ENCODE data around the gene ICAM3.
"Not testable (repeated sequence)": the region's sequence is repeated elsewhere in the genome, so short reads cannot be mapped to it uniquely, and the experiment has no call there.

The ICAM3 gene

DNA sequence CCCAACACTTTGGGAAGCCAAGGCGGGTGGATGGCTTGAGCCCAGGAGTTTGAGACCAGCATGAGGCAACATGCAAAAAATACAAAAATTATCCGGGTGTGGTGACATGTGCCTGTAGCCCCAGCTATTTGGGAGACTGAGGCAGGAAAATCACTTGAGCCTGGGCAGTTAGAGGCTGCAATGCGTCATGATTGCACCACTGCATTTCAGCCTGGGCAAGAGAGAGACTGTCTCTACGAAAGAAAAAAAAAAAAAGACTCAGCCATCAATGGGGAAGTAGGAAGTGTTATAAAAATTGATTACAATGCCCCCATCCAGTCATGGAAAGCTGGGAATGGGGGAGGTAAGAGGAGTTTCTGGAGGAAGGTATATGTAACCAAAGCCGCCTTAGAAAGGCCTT, 35.5 kb upstream of the ICAM3 start:
- H3K4me3 ChIP-seq (ENCODE audit: low read depth, low read length) = no peak overlapping the region
- TF ChIP-seq, protein P1, sequence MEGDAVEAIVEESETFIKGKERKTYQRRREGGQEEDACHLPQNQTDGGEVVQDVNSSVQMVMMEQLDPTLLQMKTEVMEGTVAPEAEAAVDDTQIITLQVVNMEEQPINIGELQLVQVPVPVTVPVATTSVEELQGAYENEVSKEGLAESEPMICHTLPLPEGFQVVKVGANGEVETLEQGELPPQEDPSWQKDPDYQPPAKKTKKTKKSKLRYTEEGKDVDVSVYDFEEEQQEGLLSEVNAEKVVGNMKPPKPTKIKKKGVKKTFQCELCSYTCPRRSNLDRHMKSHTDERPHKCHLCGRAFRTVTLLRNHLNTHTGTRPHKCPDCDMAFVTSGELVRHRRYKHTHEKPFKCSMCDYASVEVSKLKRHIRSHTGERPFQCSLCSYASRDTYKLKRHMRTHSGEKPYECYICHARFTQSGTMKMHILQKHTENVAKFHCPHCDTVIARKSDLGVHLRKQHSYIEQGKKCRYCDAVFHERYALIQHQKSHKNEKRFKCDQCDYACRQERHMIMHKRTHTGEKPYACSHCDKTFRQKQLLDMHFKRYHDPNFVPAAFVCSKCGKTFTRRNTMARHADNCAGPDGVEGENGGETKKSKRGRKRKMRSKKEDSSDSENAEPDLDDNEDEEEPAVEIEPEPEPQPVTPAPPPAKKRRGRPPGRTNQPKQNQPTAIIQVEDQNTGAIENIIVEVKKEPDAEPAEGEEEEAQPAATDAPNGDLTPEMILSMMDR (conservative IDR thresholded peaks at IDR 0.05; ENCODE audit: low read depth, low read length) = no peak
- no peak for DNase-seq (ENCODE audit: low read depth)

DNA sequence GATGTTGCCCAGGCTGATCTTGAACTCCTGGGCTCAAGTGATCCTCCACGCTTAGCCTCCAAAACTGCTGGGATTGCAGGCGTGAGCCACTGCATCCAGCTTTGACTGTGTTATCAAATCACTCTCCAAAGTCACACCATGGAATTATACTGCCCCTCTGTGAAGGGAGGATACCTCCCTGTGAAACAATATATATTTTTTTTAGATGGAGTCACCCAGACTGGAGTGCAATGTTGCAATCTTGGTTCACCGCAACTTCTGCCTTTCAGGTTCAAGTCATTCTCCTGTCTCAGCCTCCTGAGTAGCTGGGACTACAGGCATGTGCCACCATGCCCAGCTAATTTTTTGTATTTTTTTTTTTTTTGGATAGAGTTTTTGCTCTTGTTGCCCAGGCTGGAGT, 33.3 kb upstream of the ICAM3 start:
- no peak overlapping the region for H3K4me3 ChIP-seq (ENCODE audit: low read depth, low read length)
- no peak for DNase-seq (ENCODE audit: low read depth)
- TF ChIP-seq, protein P1 (conservative IDR thresholded peaks at IDR 0.05; ENCODE audit: low read depth, low read length) = no peak

DNA sequence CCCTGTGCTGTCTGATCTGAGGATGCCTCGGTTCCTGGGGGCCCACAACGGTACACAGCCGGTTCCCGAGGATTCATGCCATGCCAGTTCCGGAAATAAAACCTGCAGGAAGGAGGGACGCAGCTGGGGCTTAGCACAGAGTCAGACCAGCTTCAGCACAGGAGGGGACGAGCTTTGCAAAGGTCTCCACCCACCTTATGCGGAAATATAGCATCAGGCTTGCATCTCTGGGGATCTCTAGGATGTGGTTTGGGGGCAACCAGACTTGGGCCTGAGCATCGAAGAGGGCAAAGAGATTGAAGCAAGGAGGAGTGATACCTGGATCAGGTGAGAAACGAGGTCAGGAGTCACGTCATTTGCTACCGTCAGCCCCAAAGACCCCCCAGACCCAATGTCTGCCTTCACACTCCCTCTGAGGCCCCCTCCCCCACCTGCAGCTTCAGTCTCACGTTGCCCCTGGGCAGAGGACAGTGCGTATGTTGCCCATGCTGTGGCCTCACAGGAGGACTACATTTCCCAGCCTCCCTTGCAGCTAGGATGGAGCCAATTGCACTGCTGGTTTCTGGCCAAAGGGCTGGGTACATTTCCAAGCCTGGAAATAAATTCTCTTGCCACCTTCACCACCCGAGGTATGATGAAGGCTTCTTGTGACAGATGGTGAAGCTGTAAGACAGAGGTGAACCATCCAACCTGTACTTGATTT, 28.8 kb upstream of the ICAM3 start:
- TF ChIP-seq, protein P1 (conservative IDR thresholded peaks at IDR 0.05; ENCODE audit: low read depth, low read length) = no peak

DNA sequence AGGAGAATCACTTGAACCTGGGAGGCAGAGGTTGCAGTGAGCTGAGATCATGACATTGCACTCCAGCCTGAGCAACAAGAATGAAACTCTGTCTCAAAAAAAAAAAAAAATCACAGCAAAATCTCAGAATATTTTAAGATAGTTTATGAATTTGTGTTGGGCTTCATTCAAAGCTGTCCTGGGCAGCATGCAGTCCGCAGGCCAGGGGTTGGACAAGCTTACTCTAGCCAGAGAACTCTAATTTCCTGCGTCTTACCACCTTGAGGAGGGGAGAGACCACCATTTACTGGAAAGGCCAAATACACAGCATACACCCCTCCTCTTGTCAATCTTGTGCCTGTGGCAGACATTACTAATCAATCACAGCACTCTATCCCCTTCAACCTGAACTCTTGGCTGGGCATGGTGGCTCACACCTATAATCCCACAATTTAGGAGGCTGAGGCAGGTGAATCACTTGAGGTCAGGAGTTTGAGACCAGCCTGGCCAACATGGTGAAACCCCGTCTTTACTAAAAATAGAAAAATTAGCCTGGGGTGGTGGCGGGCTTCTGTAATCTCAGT, 27.6 kb upstream of the ICAM3 start:
- not testable (repeated sequence) for DNase-seq (ENCODE audit: low read depth); H3K4me3 ChIP-seq (ENCODE audit: low read depth, low read length)

More for the DNA sequence above, 28.8 kb upstream of the ICAM3 start:
- DNase-seq (ENCODE audit: low read depth) = no peak
- no peak overlapping the region for H3K4me3 ChIP-seq (ENCODE audit: low read depth, low read length)

DNA sequence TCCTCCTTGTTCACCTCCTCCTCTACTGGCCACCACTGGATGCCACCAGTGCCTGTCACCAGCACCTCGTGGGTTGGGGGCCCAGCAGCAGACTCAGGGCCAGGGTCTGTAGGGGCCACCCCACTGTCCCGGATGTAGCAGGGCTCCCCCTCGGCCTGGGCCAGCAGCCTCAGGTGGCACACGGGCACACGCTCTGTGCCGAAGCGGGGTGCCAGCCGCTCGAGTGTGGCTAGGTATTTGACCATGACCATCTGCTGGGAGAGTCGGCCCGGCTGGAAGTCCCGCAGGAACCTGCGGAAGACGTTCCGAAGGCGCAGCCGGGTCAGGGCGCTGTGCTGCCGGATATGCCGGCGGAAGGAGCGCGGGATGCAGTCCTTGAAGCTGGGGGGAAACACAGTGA, 26.1 kb upstream of the ICAM3 start:
- TF ChIP-seq, protein P1 (conservative IDR thresholded peaks at IDR 0.05; ENCODE audit: low read depth, low read length) = no peak
- DNase-seq (ENCODE audit: low read depth) = no peak
- no peak overlapping the region for H3K4me3 ChIP-seq (ENCODE audit: low read depth, low read length)

DNA sequence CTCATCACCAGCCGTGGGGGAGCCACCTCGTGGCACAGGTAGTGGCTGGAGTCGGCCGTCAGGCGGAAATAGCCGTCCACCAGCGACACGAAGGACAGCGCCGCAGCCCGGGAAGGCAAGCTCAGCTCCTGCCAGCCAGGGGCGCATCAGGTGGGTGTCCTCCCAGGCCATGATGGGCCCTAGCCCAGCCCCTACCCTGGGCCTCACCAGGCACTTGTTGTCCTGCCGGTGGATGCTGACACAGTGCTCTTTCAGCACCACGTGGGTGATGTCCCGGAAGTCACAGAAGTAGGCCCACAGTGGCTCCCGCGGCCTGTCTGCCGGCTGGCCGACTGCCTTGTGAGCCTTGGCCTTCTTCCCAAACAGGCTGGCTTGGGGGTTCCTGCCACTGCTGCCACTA, 25.2 kb upstream of the ICAM3 start:
- no peak for DNase-seq (ENCODE audit: low read depth)
- TF ChIP-seq, protein P1 (conservative IDR thresholded peaks at IDR 0.05; ENCODE audit: low read depth, low read length) = no peak
- no peak overlapping the region for H3K4me3 ChIP-seq (ENCODE audit: low read depth, low read length)

DNA sequence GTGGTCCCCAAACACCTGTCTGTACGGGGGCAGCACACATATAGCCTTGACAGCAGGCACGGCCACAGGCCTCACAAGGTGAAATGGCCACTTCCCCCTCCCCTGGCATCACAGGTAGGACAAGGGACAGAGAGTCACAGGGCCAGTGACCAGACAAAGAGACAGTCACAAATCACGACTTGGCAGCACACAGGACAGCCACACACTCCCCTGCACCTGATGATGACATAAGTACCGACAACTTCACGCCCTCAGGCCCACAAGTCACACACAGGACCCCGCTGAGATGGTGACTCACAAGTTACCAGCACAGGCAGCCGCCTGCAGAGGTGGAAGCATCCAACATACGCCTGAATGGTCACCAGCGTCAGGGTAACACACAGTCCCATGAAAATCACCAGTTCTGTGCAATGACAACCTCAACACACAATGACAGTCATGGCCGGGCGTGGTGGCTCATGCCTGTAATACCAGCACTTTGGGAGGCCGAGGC, 24.4 kb upstream of the ICAM3 start:
- TF ChIP-seq, protein P1 (conservative IDR thresholded peaks at IDR 0.05; ENCODE audit: low read depth, low read length) = no peak

More for the DNA sequence above, 24.4 kb upstream of the ICAM3 start:
- peak; percentile 44 for DNase-seq (ENCODE audit: low read depth)
- H3K4me3 ChIP-seq (ENCODE audit: low read depth, low read length) = no peak overlapping the region

All from choroid plexus epithelial cell (primary cell).